22Rv1 (cell line): ENCODE measurements around the gene ERBIN.
A peak's percentile ranks its signal among the peaks of the same experiment; 100 is the strongest.

Experiments used
- H3K27ac ChIP-seq: fragments of 450-650 bp; 2 replicates; pipeline ENCODE4 v1.5.1; 2017
- CTCF ChIP-seq: fragments of 450-650 bp; IDR thresholded peaks from 2 replicates; pipeline ENCODE4 v1.5.1; 2017; ENCODE audit warnings: mild to moderate bottlenecking
- ZFX ChIP-seq: fragments of 450-650 bp; IDR thresholded peaks from 2 replicates; pipeline ENCODE4 v1.6.1; 2017; ENCODE audit warnings: antibody characterized with exemption, borderline replicate concordance

The ERBIN gene

GRCh38 chr5:66010476-66010875 lies 84.1 kb downstream of the ERBIN start:
- H3K27ac ChIP-seq, result no peak overlapping the region
- TF ChIP-seq ZFX (no peak), CTCF (no peak)

DNA sequence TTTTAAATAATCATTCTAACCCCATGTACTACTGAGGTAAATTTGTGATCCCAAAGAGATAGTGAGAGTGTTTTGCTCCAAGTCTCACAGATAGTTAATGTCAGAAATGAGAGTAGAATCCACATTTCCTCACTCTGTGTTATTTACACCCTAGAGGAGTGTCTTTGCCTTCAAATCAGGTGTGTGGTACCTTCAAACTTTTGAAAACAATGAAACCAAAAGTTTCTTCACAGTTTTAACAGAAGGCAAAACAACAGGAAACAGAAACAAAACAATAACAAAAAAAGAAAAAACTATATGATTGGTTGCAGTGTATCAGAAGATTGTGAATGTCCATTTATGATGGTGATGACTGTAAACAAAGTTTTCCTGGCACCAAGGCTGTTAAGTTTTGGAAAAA lies 85.9 kb downstream of the ERBIN start:
- TF ChIP-seq ZFX (no peak), CTCF (no peak)
- no peak overlapping the region for H3K27ac ChIP-seq

- TF ChIP-seq CTCF (no peak), ZFX (no peak)
- H3K27ac ChIP-seq, result no peak overlapping the region
Measured at GRCh38 chr5:66013397-66013796, 87.0 kb downstream of the ERBIN start.

- no peak overlapping the region for H3K27ac ChIP-seq
- no peak for TF ChIP-seq ZFX
Measured at GRCh38 chr5:66013906-66014305, 87.5 kb downstream of the ERBIN start.

GRCh38 chr5:66015196-66015960 lies 89.0 kb downstream of the ERBIN start:
- H3K27ac ChIP-seq, result 0 out of 2 replicates have a peak overlapping the region, but pooled peaks have one; percentile 4
- TF ChIP-seq CTCF (no peak), ZFX (no peak)

DNA sequence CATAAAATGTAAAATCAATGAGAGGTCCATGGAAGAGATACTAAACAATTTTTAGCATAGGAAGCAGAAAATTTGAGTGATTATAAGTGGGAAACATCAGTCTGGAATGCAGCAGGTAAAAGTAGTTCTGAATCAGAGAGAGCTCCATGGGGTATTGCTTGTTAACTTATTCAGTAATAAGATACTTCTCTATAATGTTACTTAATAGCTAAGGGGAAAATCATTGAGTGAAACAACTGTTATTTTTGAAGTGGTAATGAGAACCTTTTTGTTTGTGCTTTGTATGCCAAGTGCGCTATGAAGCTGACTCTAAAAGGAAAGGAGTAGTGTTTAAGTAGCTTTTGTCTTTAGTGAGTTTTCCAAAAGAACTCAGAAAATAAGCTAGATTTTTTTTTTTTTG lies 95.2 kb downstream of the ERBIN start:
- no peak overlapping the region for H3K27ac ChIP-seq
- TF ChIP-seq ZFX (no peak), CTCF (no peak)

DNA sequence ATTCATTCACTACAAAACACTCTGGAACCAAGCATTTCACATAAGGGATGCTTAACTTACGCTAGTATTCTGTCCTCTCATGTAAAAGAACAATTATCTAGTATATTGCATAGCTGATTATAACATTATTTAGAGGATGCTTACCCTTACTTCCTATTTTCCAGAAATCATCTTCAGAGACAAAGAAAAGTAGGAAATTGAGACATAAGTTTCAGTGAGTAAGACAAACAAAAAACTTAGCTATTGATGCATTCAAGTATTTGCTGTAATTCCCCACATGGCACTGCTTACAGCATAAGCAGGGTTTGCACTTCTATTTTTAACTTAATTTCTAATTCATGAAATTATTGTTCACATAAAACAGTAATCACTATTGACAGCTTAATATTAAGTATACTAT lies 112.9 kb downstream of the ERBIN start:
- TF ChIP-seq CTCF, result no peak
- TF ChIP-seq ZFX, result no peak

DNA sequence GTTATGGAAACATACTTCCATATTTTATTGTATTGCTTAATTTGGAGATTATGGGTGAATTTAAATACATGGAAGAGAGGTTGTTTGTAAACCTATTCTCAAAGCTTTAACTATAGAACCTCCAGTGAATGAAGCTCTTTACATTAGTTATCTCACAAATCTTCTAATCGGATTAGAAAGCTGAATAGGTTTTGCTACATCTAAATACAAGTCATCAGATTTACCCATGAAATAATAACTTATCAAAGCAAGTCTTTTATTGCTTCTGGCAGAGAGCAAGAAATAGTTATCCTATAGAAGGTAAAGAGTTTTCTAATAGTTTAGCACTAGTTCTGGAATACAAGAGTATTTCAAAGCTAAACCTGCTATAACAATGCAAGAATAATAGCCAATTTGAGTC lies 113.3 kb downstream of the ERBIN start:
- no peak overlapping the region for H3K27ac ChIP-seq
- TF ChIP-seq CTCF, result no peak
- TF ChIP-seq ZFX, result no peak

More for the DNA sequence above, 112.9 kb downstream of the ERBIN start:
- no peak overlapping the region for H3K27ac ChIP-seq
